ENCODE measurements around the gene POLR1C.
"Not testable (repeated sequence)": the region's sequence is repeated elsewhere in the genome, so short reads cannot be mapped to it uniquely, and the experiment has no call there.

Gene POLR1C

DNA sequence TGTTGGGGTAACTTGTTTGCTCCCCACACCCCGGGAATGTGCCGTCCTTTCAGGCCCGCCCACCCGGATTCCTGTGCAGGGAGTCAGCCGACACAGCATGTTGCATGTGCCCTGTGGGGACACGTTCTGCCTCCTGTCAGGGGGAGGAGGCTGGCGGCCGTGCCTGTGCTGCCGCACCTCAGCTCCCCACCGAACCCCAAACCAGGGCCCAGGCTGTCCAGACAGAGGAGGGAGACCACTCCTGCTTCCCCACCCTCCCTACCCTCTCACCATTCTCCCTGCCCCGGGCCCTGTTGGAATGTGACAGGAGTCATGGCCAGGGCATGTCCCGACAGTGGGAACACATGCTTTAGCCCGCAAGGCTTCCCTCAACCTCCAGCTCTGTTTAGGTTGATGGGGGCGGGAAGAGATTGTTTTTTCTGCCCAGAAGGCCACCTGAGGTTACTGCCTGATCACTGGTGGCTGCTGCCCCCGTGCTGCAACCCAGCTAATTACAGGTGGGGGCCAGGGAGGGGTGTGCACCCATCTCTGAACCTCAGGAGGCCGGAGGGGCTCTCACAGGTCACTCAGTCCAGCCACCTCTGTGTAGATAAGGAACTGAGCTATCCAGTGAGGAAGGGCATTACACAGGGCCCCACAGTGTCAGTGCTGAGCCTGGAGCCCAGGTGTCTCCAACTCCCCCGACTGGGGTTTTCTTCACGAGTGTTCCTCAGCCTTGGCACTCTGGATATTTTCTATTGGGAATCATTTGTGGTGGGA, 20.3 kb upstream of the POLR1C start:
- H3F3A ChIP-seq (ENCODE audit: insufficient read depth), result no peaks in the 10 kb centered on the region
- no peak overlapping the region for H3K9ac ChIP-seq (ENCODE audit: low read length)
- H4K20me1 ChIP-seq (ENCODE audit: low read depth, low read length), result no peaks in the 10 kb centered on the region
- no peaks in the 10 kb centered on the region for H3K9me2 ChIP-seq (replicated peaks; ENCODE audit: insufficient read depth, low read length)
- H3K27ac ChIP-seq (ENCODE audit: low read depth, low read length), result no peak overlapping the region
- H3K4me2 ChIP-seq (ENCODE audit: low read depth, low read length, poor library complexity, severe bottlenecking), result no peak overlapping the region
- no peaks in the 10 kb centered on the region for H3K79me2 ChIP-seq (ENCODE audit: insufficient read depth, low read length)
- H3K36me3 ChIP-seq (ENCODE audit: low read length), result no peaks in the 10 kb centered on the region
- no peaks in the 10 kb centered on the region for H3K9me3 ChIP-seq (ENCODE audit: insufficient read depth, low read length)
- no peaks in the 10 kb centered on the region for H3K27me3 ChIP-seq (ENCODE audit: low read length)
- H2AFZ ChIP-seq (ENCODE audit: low read depth, low read length, severe bottlenecking), result no peak overlapping the region
- TF ChIP-seq EZH2phosphoT487 (conservative IDR thresholded peaks at IDR 0.05; ENCODE audit: low read length), result no peak
- TF ChIP-seq, protein P1, sequence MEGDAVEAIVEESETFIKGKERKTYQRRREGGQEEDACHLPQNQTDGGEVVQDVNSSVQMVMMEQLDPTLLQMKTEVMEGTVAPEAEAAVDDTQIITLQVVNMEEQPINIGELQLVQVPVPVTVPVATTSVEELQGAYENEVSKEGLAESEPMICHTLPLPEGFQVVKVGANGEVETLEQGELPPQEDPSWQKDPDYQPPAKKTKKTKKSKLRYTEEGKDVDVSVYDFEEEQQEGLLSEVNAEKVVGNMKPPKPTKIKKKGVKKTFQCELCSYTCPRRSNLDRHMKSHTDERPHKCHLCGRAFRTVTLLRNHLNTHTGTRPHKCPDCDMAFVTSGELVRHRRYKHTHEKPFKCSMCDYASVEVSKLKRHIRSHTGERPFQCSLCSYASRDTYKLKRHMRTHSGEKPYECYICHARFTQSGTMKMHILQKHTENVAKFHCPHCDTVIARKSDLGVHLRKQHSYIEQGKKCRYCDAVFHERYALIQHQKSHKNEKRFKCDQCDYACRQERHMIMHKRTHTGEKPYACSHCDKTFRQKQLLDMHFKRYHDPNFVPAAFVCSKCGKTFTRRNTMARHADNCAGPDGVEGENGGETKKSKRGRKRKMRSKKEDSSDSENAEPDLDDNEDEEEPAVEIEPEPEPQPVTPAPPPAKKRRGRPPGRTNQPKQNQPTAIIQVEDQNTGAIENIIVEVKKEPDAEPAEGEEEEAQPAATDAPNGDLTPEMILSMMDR (IDR thresholded peaks at IDR 0.05; ENCODE audit: insufficient read depth, low read length, poor library complexity, severe bottlenecking), result peak; percentile 41
- no peak overlapping the region for H3K4me3 ChIP-seq (ENCODE audit: insufficient read depth, low read length, poor library complexity, severe bottlenecking)

DNA sequence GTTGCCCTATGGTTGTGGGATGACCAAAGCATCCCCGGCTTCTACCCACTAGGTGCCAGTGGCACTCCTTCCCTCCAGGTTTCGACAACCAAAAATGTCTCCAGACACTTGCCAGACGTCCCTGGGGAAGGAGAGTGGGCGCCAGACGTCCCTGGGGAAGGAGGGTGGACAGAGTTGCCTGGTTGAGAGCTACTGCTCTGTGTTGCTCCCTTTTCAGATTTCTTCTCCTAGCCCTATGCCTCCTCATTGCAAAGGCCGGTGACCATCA, 19.8 kb upstream of the POLR1C start:
- H3K9ac ChIP-seq (ENCODE audit: low read length), result no peak overlapping the region
- H3K79me2 ChIP-seq (ENCODE audit: insufficient read depth, low read length), result no peaks in the 10 kb centered on the region
- no peaks in the 10 kb centered on the region for H4K20me1 ChIP-seq (ENCODE audit: low read depth, low read length)
- no peaks in the 10 kb centered on the region for H3K9me2 ChIP-seq (replicated peaks; ENCODE audit: insufficient read depth, low read length)
- no peak overlapping the region for H3K4me3 ChIP-seq (ENCODE audit: insufficient read depth, low read length, poor library complexity, severe bottlenecking)
- H2AFZ ChIP-seq (ENCODE audit: low read depth, low read length, severe bottlenecking), result no peak overlapping the region
- H3K36me3 ChIP-seq (ENCODE audit: low read length), result no peaks in the 10 kb centered on the region
- TF ChIP-seq, protein P1 (IDR thresholded peaks at IDR 0.05; ENCODE audit: insufficient read depth, low read length, poor library complexity, severe bottlenecking), result no peak
- H3K4me2 ChIP-seq (ENCODE audit: low read depth, low read length, poor library complexity, severe bottlenecking), result no peak overlapping the region
- H3K9me3 ChIP-seq (ENCODE audit: insufficient read depth, low read length), result no peaks in the 10 kb centered on the region
- H3K27ac ChIP-seq (ENCODE audit: low read depth, low read length), result no peak overlapping the region
- H3K27me3 ChIP-seq (ENCODE audit: low read length), result no peaks in the 10 kb centered on the region
- H3F3A ChIP-seq (ENCODE audit: insufficient read depth), result no peaks in the 10 kb centered on the region

DNA sequence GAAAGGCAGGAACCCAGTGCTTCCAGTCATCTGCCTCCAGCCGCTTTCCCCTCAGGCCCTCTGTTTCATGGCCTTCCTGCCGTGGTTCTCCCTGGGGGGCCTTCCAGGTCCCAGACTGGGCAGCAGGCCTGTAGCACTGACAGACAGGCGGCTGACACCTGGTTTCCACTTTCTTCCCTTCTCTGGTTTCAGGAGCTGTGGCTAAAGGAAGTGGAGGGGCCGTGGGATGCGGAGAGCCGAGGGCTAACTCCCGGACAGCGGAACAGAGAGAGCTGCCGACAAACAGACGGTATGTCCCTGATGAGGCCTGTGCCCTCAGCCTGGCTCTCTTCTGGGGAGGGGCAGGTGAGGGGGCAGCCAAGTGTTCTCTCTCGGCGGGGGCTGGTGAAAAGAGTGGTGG, 19.2 kb upstream of the POLR1C start:
- TF ChIP-seq, protein P1 (IDR thresholded peaks at IDR 0.05; ENCODE audit: insufficient read depth, low read length, poor library complexity, severe bottlenecking), result no peak
- TF ChIP-seq EZH2phosphoT487 (conservative IDR thresholded peaks at IDR 0.05; ENCODE audit: low read length), result no peak

DNA sequence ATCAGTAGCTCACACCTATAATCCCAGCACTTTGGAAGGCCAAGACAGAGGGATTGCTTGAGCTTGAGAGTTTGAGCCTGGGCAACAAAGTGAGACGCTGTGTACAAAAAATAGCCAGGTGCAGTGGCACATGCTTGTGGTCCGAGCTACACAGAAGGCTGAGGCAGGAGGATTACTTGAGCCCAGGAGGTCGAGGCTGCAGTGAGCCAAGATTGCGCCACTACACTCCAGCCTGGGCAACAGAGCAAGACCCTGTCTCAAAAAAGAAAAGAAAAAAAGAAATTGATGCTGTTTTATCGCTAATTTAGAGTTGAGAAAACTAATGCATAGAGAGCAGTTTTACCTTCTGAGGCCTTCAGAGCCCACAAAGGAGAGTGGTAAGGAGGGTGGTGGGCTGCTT, 18.6 kb upstream of the POLR1C start:
- not testable (repeated sequence) for H3K36me3 ChIP-seq (ENCODE audit: low read length); H3K27me3 ChIP-seq (ENCODE audit: low read length); H3K9me3 ChIP-seq (ENCODE audit: insufficient read depth, low read length); H3K9ac ChIP-seq (ENCODE audit: low read length); H3K4me3 ChIP-seq (ENCODE audit: insufficient read depth, low read length, poor library complexity, severe bottlenecking); H2AFZ ChIP-seq (ENCODE audit: low read depth, low read length, severe bottlenecking); H3K79me2 ChIP-seq (ENCODE audit: insufficient read depth, low read length); H3K9me2 ChIP-seq (replicated peaks; ENCODE audit: insufficient read depth, low read length); H3K4me2 ChIP-seq (ENCODE audit: low read depth, low read length, poor library complexity, severe bottlenecking); H3K27ac ChIP-seq (ENCODE audit: low read depth, low read length); H4K20me1 ChIP-seq (ENCODE audit: low read depth, low read length); H3F3A ChIP-seq (ENCODE audit: insufficient read depth)

More for the DNA sequence above, 19.2 kb upstream of the POLR1C start:
- H3F3A ChIP-seq (ENCODE audit: insufficient read depth), result no peaks in the 10 kb centered on the region
- H3K27me3 ChIP-seq (ENCODE audit: low read length), result no peaks in the 10 kb centered on the region
- no peak overlapping the region for H3K27ac ChIP-seq (ENCODE audit: low read depth, low read length)
- no peaks in the 10 kb centered on the region for H3K36me3 ChIP-seq (ENCODE audit: low read length)
- no peaks in the 10 kb centered on the region for H3K9me2 ChIP-seq (replicated peaks; ENCODE audit: insufficient read depth, low read length)
- no peak overlapping the region for H3K4me2 ChIP-seq (ENCODE audit: low read depth, low read length, poor library complexity, severe bottlenecking)
- no peak overlapping the region for H3K4me3 ChIP-seq (ENCODE audit: insufficient read depth, low read length, poor library complexity, severe bottlenecking)
- no peak overlapping the region for H2AFZ ChIP-seq (ENCODE audit: low read depth, low read length, severe bottlenecking)
- no peaks in the 10 kb centered on the region for H3K79me2 ChIP-seq (ENCODE audit: insufficient read depth, low read length)
- no peak overlapping the region for H3K9ac ChIP-seq (ENCODE audit: low read length)
- H3K9me3 ChIP-seq (ENCODE audit: insufficient read depth, low read length), result no peaks in the 10 kb centered on the region
- no peaks in the 10 kb centered on the region for H4K20me1 ChIP-seq (ENCODE audit: low read depth, low read length)
